ENCODE data around the gene OR2V1. TPM values are rescaled to one million over a fixed set of nuclear protein-coding genes. Genes with fewer than 3 reads are reported as not detected.

OR2V1 gene
- total RNA-seq, 1 donor from 2014 or later: not detected

DNA sequence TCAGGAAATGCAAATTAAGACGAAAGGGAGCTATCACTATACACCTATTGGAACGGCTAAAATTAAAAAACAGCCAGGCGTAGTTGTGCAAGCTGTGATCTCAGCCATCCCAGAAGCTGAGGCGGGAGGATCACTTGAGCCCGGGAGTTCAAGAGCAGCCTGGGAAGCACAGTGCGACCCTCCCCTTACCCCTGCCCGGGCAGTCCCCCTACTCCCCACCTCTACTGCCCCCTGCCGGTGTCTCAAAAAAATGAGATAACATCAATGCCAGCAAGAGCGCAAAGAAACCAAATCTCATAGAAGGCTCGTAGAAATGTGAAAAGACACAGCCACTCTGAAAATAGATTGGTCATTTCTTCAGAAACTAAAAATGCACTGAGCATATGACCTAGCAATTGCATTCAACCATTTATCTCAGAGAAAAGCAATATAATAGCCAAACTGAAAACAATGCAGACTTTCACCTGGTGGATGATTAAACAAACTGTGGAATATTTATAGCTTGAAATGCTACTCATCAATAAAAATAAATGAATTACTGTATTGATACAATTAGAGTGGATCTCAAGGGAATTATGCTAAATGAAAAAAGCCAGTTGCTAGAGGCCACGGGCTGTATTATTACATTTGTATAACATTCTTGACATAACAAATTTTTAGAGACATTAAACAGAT lies 37.0 kb upstream of the OR2V1 start:
- TF ChIP-seq, protein P1, sequence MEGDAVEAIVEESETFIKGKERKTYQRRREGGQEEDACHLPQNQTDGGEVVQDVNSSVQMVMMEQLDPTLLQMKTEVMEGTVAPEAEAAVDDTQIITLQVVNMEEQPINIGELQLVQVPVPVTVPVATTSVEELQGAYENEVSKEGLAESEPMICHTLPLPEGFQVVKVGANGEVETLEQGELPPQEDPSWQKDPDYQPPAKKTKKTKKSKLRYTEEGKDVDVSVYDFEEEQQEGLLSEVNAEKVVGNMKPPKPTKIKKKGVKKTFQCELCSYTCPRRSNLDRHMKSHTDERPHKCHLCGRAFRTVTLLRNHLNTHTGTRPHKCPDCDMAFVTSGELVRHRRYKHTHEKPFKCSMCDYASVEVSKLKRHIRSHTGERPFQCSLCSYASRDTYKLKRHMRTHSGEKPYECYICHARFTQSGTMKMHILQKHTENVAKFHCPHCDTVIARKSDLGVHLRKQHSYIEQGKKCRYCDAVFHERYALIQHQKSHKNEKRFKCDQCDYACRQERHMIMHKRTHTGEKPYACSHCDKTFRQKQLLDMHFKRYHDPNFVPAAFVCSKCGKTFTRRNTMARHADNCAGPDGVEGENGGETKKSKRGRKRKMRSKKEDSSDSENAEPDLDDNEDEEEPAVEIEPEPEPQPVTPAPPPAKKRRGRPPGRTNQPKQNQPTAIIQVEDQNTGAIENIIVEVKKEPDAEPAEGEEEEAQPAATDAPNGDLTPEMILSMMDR (IDR thresholded peaks at IDR 0.05): peak; percentile 76
- Mint-ChIP-seq H3K9me3 (ENCODE audit: low read depth) (no peaks in the 10 kb centered on the region), H3K4me1 (ENCODE audit: low read depth) (peaks cover 34% of the 10 kb centered on the region), H3K4me3 (ENCODE audit: unreplicated experiment) (no peak overlapping the region), H3K27me3 (ENCODE audit: low read depth) (peaks cover 37% of the 10 kb centered on the region), H3K36me3 (ENCODE audit: low read depth) (peaks cover 2% of the 10 kb centered on the region), H3K27ac (ENCODE audit: unreplicated experiment) (no peak overlapping the region)
- no peak for DNase-seq (ENCODE audit: low spot score)

GRCh38 chr5:181166812-181167733 lies 36.1 kb upstream of the OR2V1 start:
- Mint-ChIP-seq H3K4me1 (ENCODE audit: low read depth) (peaks cover 33% of the 10 kb centered on the region), H3K27ac (ENCODE audit: unreplicated experiment) (no peak overlapping the region), H3K36me3 (ENCODE audit: low read depth) (peaks cover 2% of the 10 kb centered on the region), H3K9me3 (ENCODE audit: low read depth) (no peaks in the 10 kb centered on the region), H3K27me3 (ENCODE audit: low read depth) (peaks cover 29% of the 10 kb centered on the region), H3K4me3 (ENCODE audit: unreplicated experiment) (no peak overlapping the region)
- TF ChIP-seq, protein P1 (IDR thresholded peaks at IDR 0.05): no peak
- no peak for DNase-seq (ENCODE audit: low spot score)

- Mint-ChIP-seq H3K27me3 (ENCODE audit: low read depth) (peaks cover 19% of the 10 kb centered on the region), H3K4me3 (ENCODE audit: unreplicated experiment) (no peak overlapping the region), H3K36me3 (ENCODE audit: low read depth) (peaks cover 2% of the 10 kb centered on the region), H3K4me1 (ENCODE audit: low read depth) (peaks cover 21% of the 10 kb centered on the region), H3K9me3 (ENCODE audit: low read depth) (no peaks in the 10 kb centered on the region), H3K27ac (ENCODE audit: unreplicated experiment) (no peak overlapping the region)
- TF ChIP-seq, protein P1 (IDR thresholded peaks at IDR 0.05): no peak
- DNase-seq (ENCODE audit: low spot score): no peak
Observed at GRCh38 chr5:181164076-181164952, 33.3 kb upstream of the OR2V1 start.

- Mint-ChIP-seq H3K27me3 (ENCODE audit: low read depth) (peaks cover 13% of the 10 kb centered on the region), H3K4me3 (ENCODE audit: unreplicated experiment) (no peak overlapping the region), H3K27ac (ENCODE audit: unreplicated experiment) (no peak overlapping the region), H3K36me3 (ENCODE audit: low read depth) (no peaks in the 10 kb centered on the region), H3K4me1 (ENCODE audit: low read depth) (peaks cover 17% of the 10 kb centered on the region), H3K9me3 (ENCODE audit: low read depth) (no peaks in the 10 kb centered on the region)
- DNase-seq (ENCODE audit: low spot score): no peak
- TF ChIP-seq, protein P1 (IDR thresholded peaks at IDR 0.05): no peak
Observed at GRCh38 chr5:181163487-181164075, 32.6 kb upstream of the OR2V1 start.
